GM23248 (cell line): ENCODE results near the gene CCDC146. TPM values are rescaled to one million over a fixed set of nuclear protein-coding genes. Genes with fewer than 3 reads are reported as not detected.
"Not testable (repeated sequence)": the region's sequence is repeated elsewhere in the genome, so short reads cannot be mapped to it uniquely, and the experiment has no call there.

ENCODE experiments used
- DNase-seq: peaks from one replicate; pipeline ENCODE4 v3.0.0-alpha.2; 2015
- H2AFZ ChIP-seq: fragments of 200-600 bp; sonication (generic); 2 replicates; pipeline ENCODE4 v1.6.1; 2016; ENCODE audit warnings: antibody characterized with exemption
- H3F3A ChIP-seq: fragments of 200-600 bp; sonication (generic); 2 replicates; pipeline ENCODE4 v1.6.1; 2016; ENCODE audit warnings: mild to moderate bottlenecking, antibody characterized with exemption, mixed run types; ENCODE audit not compliant: insufficient read depth
- H3K27ac ChIP-seq: fragments of 200-600 bp; sonication (generic); 2 replicates; pipeline ENCODE4 v1.5.1; 2016; ENCODE audit warnings: mild to moderate bottlenecking
- H3K27me3 ChIP-seq: fragments of 200-600 bp; sonication (generic); replicated peaks from 2 replicates; pipeline ENCODE4 v1.6.1; 2016; ENCODE audit warnings: mild to moderate bottlenecking; ENCODE audit not compliant: insufficient read depth
- H3K36me3 ChIP-seq: fragments of 200-600 bp; sonication (generic); 2 replicates; pipeline ENCODE4 v1.6.1; 2016; ENCODE audit warnings: low read depth, mild to moderate bottlenecking
- H3K4me1 ChIP-seq: fragments of 200-600 bp; sonication (generic); 2 replicates; pipeline ENCODE4 v1.6.1; 2016; ENCODE audit warnings: mild to moderate bottlenecking; ENCODE audit not compliant: insufficient read depth
- H3K4me2 ChIP-seq: fragments of 200-600 bp; sonication (generic); one replicate; pipeline ENCODE4 v1.6.1; 2016; ENCODE audit warnings: mild to moderate bottlenecking; ENCODE audit not compliant: unreplicated experiment
- H3K4me3 ChIP-seq: fragments of 200-600 bp; sonication (generic); 2 replicates; pipeline ENCODE4 v1.5.1; 2016; ENCODE audit warnings: mild to moderate bottlenecking
- H3K79me2 ChIP-seq: fragments of 200-600 bp; sonication (generic); 2 replicates; pipeline ENCODE4 v1.6.1; 2016; ENCODE audit warnings: mild to moderate bottlenecking; ENCODE audit not compliant: insufficient read depth
- H3K9ac ChIP-seq: fragments of 200-600 bp; sonication (generic); 2 replicates; pipeline ENCODE4 v1.6.1; 2016; ENCODE audit warnings: mild to moderate bottlenecking
- H3K9me2 ChIP-seq: fragments of 200-600 bp; sonication (generic); 2 replicates; pipeline ENCODE4 v1.6.1; 2016; ENCODE audit warnings: mixed run types, mild to moderate bottlenecking, moderate library complexity; ENCODE audit not compliant: insufficient read depth
- H3K9me3 ChIP-seq: fragments of 200-600 bp; sonication (generic); one replicate; pipeline ENCODE4 v1.6.1; 2017; ENCODE audit warnings: low read depth
- H4K20me1 ChIP-seq: fragments of 200-600 bp; sonication (generic); 2 replicates; pipeline ENCODE4 v1.6.0; 2016; ENCODE audit not compliant: insufficient read depth
- WGBS, 2 experiments: methylation state at CpG; one replicate each; pipeline ENCODE4 v1.1.6; 2015 to 2017; ENCODE audit warnings: low lambda C conversion rate in 2 of 2, low coverage in 1 of 2; ENCODE audit errors: missing lambda C conversion rate in 2 of 2; 5-methylcytosine and 5-hydroxymethylcytosine counted together
- in situ Hi-C: fragments of 300-500 bp; cut with MboI; formaldehyde crosslinking; loops from 2 replicates; pipeline ENCODE4 v1.15.0; 2020
- polyA plus RNA-seq: library from polyadenylated mRNA; unstranded; fragments of >200 nt; fragmentation: Nextera tagmentation; extraction: Ambion mirVana; gene quantifications from 2 replicates; pipeline ENCODE4 v1.2.1, GENCODE V29; 2016
- total RNA-seq: library from RNA; depleted of rRNA; stranded (reverse); fragments of >200 nt; shearing (Covaris generic); gene quantifications from 2 replicates; pipeline ENCODE4 v1.2.3, GENCODE V29; 2014; rRNA removed

CCDC146 gene
- total RNA-seq (0.32 and 0.89 TPM in 2 replicates), polyA plus RNA-seq (0.78 and 0.87 TPM in 2 replicates)

GRCh38 chr7:77121860-77122681, at the start of gene CCDC146:
TSS of gene CCDC146 (plus strand) at chr7:77122615. CDS start at chr7:77167669, 45,054 bp downstream.
- H4K20me1 ChIP-seq, H3K36me3 ChIP-seq, H3F3A ChIP-seq, H3K9me3 ChIP-seq, H3K9me2 ChIP-seq, in situ Hi-C loops, H3K79me2 ChIP-seq, H3K27ac ChIP-seq, H3K27me3 ChIP-seq, H3K4me1 ChIP-seq: not testable (repeated sequence)
- Histone ChIP-seq H2AFZ (peak within 1 kb of the TSS; percentile 97), H3K9ac (peak within 1 kb of the TSS; percentile 85), H3K4me2 (peak within 1 kb of the TSS; percentile 76), H3K4me3 (peak within 1 kb of the TSS; percentile 95)
- DNase-seq = peak; percentile 98
- 1% methylated on average over 50 of the region's 50 CpGs for WGBS, 2 experiments

- H4K20me1 ChIP-seq, H3K4me1 ChIP-seq, H2AFZ ChIP-seq, H3K4me3 ChIP-seq, H3K9me2 ChIP-seq, in situ Hi-C loops, H3K79me2 ChIP-seq, H3K9me3 ChIP-seq, H3K9ac ChIP-seq, H3K36me3 ChIP-seq, H3K27me3 ChIP-seq, H3F3A ChIP-seq: not testable (repeated sequence)
- WGBS, 2 experiments = 22 to 54% methylated on average over 3 to 4 of the region's 6 CpGs
- peak overlapping the region; percentile 7; the same call in 1 of the 2 replicates for H3K27ac ChIP-seq
- DNase-seq = peak; percentile 32
- peak overlapping the region; percentile 14 for H3K4me2 ChIP-seq
Measured at GRCh38 chr7:77074786-77075396, 47.5 kb upstream of the CCDC146 start.

GRCh38 chr7:77077060-77077459, 45.4 kb upstream of the CCDC146 start:
- H3K4me2 ChIP-seq, in situ Hi-C loops, H3K4me1 ChIP-seq, H3K9me2 ChIP-seq, H4K20me1 ChIP-seq, H3K9me3 ChIP-seq, H2AFZ ChIP-seq, H3K27ac ChIP-seq, DNase-seq, H3K9ac ChIP-seq, H3F3A ChIP-seq, H3K27me3 ChIP-seq, H3K79me2 ChIP-seq, H3K36me3 ChIP-seq, H3K4me3 ChIP-seq: not testable (repeated sequence)
- WGBS, 2 experiments = 94 to 96% methylated on average over 5 of the region's 5 CpGs

- H3F3A ChIP-seq, H3K4me2 ChIP-seq, H2AFZ ChIP-seq, H3K79me2 ChIP-seq, H3K9ac ChIP-seq, H4K20me1 ChIP-seq, H3K27ac ChIP-seq, H3K9me2 ChIP-seq, DNase-seq, H3K4me3 ChIP-seq, H3K9me3 ChIP-seq, in situ Hi-C loops, H3K4me1 ChIP-seq, H3K27me3 ChIP-seq, H3K36me3 ChIP-seq: not testable (repeated sequence)
Measured at GRCh38 chr7:77079112-77079511, 43.3 kb upstream of the CCDC146 start.

- H4K20me1 ChIP-seq, H3K4me2 ChIP-seq, H3K9me3 ChIP-seq, H3K79me2 ChIP-seq, DNase-seq, H3K27ac ChIP-seq, H3K9me2 ChIP-seq, H3K4me1 ChIP-seq, H2AFZ ChIP-seq, H3F3A ChIP-seq, H3K4me3 ChIP-seq, in situ Hi-C loops, H3K36me3 ChIP-seq, H3K27me3 ChIP-seq, H3K9ac ChIP-seq: not testable (repeated sequence)
- 81 to 88% methylated on average over 4 to 5 of the region's 5 CpGs for WGBS, 2 experiments
Measured at GRCh38 chr7:77079624-77080023, 42.8 kb upstream of the CCDC146 start.

GRCh38 chr7:77080236-77080635, 42.2 kb upstream of the CCDC146 start:
- DNase-seq, in situ Hi-C loops: not testable (repeated sequence)

GRCh38 chr7:77082192-77082591, 40.2 kb upstream of the CCDC146 start:
- H3K79me2 ChIP-seq, H3K4me1 ChIP-seq, in situ Hi-C loops, H4K20me1 ChIP-seq, H3K9me3 ChIP-seq, H3K4me2 ChIP-seq, H2AFZ ChIP-seq, H3K27me3 ChIP-seq, H3K27ac ChIP-seq, H3K36me3 ChIP-seq, H3K9me2 ChIP-seq, H3K9ac ChIP-seq, H3F3A ChIP-seq, H3K4me3 ChIP-seq: not testable (repeated sequence)
- peak; percentile 1 for DNase-seq
- 82 to 87% methylated on average over 1 of the region's 1 CpG for WGBS, 2 experiments

More at GRCh38 chr7:77080236-77080635, 42.2 kb upstream of the CCDC146 start:
- H3K27me3 ChIP-seq, H4K20me1 ChIP-seq, H3K27ac ChIP-seq, H3K9ac ChIP-seq, H3K4me1 ChIP-seq, H3K4me2 ChIP-seq, H3K79me2 ChIP-seq, H3F3A ChIP-seq, H3K9me3 ChIP-seq, H3K9me2 ChIP-seq, H3K36me3 ChIP-seq, H3K4me3 ChIP-seq, H2AFZ ChIP-seq: not testable (repeated sequence)
- 94 to 100% methylated on average over 2 of the region's 2 CpGs for WGBS, 2 experiments
